ENCODE results near the gene CCDC38.

DNA sequence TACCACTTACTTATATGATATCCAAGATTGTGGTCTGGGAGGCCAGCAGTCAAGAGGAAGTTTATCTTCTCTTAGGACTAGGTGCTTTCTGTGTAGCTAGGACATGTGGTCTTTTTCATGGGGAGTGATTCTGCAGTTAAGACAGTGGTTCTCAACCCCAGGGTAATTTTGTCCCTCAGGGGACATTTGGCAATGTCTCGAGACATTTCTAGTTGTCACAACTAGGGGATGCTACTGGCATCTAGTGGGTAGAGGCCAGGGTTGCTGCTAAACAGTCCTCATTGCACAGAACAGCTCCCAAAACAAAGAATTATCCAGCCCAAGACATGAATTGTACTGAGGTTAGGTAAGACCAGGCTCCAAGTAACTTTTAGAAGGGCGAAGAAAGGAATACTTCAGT, 20.7 kb upstream of the CCDC38 start:
- TF ChIP-seq, protein P1, sequence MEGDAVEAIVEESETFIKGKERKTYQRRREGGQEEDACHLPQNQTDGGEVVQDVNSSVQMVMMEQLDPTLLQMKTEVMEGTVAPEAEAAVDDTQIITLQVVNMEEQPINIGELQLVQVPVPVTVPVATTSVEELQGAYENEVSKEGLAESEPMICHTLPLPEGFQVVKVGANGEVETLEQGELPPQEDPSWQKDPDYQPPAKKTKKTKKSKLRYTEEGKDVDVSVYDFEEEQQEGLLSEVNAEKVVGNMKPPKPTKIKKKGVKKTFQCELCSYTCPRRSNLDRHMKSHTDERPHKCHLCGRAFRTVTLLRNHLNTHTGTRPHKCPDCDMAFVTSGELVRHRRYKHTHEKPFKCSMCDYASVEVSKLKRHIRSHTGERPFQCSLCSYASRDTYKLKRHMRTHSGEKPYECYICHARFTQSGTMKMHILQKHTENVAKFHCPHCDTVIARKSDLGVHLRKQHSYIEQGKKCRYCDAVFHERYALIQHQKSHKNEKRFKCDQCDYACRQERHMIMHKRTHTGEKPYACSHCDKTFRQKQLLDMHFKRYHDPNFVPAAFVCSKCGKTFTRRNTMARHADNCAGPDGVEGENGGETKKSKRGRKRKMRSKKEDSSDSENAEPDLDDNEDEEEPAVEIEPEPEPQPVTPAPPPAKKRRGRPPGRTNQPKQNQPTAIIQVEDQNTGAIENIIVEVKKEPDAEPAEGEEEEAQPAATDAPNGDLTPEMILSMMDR (IDR thresholded peaks at IDR 0.05), result no peak
- TF ChIP-seq POLR2A (IDR thresholded peaks at IDR 0.05) (no peak), EP300 (IDR thresholded peaks at IDR 0.05) (no peak)

Data from ovary (tissue), 3 donors.